ENCODE measurements around the gene TCF25. TPM values are rescaled to one million over a fixed set of nuclear protein-coding genes. Genes with fewer than 3 reads are reported as not detected.

Gene TCF25
- total RNA-seq, 1 experiment from 2014 or later = 345 TPM

DNA sequence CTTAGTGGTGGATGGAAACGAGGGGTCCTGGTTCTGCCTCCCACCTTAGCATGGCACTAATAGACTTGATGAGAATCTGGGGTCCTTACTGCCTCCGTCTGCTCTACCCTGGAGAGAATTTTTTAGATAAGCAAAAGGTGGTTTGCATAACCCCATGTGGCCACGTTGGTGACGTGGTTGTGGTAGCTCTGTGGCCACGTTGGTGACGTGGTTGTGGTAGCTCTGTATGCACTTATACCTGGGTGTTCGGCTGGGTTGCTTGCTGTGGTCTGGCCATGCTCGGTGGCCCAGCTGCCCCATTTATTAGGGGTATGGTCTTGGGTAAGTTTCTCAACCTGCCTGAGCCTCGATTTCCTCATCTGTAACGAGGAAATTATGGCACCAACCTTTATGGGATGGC is 32.1 kb upstream of the TCF25 start:
- H3K27ac ChIP-seq (ENCODE audit: low read depth, low read length) = no peak overlapping the region
- POLR2A ChIA-PET = no interaction called here
- H3K9me2 ChIP-seq (ENCODE audit: insufficient read depth) = no peaks in the 10 kb centered on the region
- CTCF ChIA-PET = no interaction called here
- no peaks in the 10 kb centered on the region for H3K79me2 ChIP-seq (ENCODE audit: insufficient read depth, low read length)
- H3K9ac ChIP-seq (ENCODE audit: low read length) = no peak overlapping the region
- H3K36me3 ChIP-seq (ENCODE audit: control insufficient read depth in 1 of 2, insufficient read depth in 2 of 2, low read length in 2 of 2) = no peaks in the 10 kb centered on the region; a peak in 1 of 4 replicates
- peaks cover 0 to 3% of the 10 kb centered on the region in 2 experiments; a peak in 1 of 4 replicates for H3K4me1 ChIP-seq (ENCODE audit: control insufficient read depth in 1 of 2, insufficient read depth in 2 of 2, low read length in 2 of 2)
- no peak overlapping the region for H3K4me3 ChIP-seq (replicated peaks in 1 of 2; ENCODE audit: low read depth in 1 of 2, low read length in 2 of 2)
- TF ChIP-seq SIN3A (IDR thresholded peaks at IDR 0.05; ENCODE audit: low read depth) (no peak), CBX3 (IDR thresholded peaks at IDR 0.05; ENCODE audit: low read depth) (no peak), SP1 (IDR thresholded peaks at IDR 0.05; ENCODE audit: low read depth) (no peak), TCF7L2 (IDR thresholded peaks at IDR 0.05; ENCODE audit: borderline replicate concordance, extremely low read depth, insufficient read depth, insufficient read length) (no peak), FOSL1 (IDR thresholded peaks at IDR 0.05; ENCODE audit: low read depth) (no peak), EZH2 (IDR thresholded peaks at IDR 0.05) (no peak), RAD21 (IDR thresholded peaks at IDR 0.05; ENCODE audit: low read depth) (no peak), ELF1 (IDR thresholded peaks at IDR 0.05; ENCODE audit: borderline replicate concordance, low read depth) (no peak), ZFX (IDR thresholded peaks at IDR 0.05) (no peak), SRF (IDR thresholded peaks at IDR 0.05; ENCODE audit: low read depth) (no peak), CEBPB (IDR thresholded peaks at IDR 0.05; ENCODE audit: low read depth) (no peak), JUND (IDR thresholded peaks at IDR 0.05) (no peak), POLR2A (IDR thresholded peaks at IDR 0.05; ENCODE audit: borderline replicate concordance, extremely low read depth, insufficient read depth, insufficient read length) (no peak), EZH2phosphoT487 (IDR thresholded peaks at IDR 0.05; ENCODE audit: borderline replicate concordance) (no peak), EGR1 (IDR thresholded peaks at IDR 0.05; ENCODE audit: low read depth) (no peak)
- TF ChIP-seq, protein P1, sequence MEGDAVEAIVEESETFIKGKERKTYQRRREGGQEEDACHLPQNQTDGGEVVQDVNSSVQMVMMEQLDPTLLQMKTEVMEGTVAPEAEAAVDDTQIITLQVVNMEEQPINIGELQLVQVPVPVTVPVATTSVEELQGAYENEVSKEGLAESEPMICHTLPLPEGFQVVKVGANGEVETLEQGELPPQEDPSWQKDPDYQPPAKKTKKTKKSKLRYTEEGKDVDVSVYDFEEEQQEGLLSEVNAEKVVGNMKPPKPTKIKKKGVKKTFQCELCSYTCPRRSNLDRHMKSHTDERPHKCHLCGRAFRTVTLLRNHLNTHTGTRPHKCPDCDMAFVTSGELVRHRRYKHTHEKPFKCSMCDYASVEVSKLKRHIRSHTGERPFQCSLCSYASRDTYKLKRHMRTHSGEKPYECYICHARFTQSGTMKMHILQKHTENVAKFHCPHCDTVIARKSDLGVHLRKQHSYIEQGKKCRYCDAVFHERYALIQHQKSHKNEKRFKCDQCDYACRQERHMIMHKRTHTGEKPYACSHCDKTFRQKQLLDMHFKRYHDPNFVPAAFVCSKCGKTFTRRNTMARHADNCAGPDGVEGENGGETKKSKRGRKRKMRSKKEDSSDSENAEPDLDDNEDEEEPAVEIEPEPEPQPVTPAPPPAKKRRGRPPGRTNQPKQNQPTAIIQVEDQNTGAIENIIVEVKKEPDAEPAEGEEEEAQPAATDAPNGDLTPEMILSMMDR (IDR thresholded peaks at IDR 0.05 in 2 of 3, conservative IDR thresholded peaks at IDR 0.05 in 1 of 3; ENCODE audit: borderline replicate concordance in 1 of 3, insufficient read depth in 1 of 3, low read depth in 2 of 3, low read length in 2 of 3) = no peak
- TF ChIP-seq, protein P2, sequence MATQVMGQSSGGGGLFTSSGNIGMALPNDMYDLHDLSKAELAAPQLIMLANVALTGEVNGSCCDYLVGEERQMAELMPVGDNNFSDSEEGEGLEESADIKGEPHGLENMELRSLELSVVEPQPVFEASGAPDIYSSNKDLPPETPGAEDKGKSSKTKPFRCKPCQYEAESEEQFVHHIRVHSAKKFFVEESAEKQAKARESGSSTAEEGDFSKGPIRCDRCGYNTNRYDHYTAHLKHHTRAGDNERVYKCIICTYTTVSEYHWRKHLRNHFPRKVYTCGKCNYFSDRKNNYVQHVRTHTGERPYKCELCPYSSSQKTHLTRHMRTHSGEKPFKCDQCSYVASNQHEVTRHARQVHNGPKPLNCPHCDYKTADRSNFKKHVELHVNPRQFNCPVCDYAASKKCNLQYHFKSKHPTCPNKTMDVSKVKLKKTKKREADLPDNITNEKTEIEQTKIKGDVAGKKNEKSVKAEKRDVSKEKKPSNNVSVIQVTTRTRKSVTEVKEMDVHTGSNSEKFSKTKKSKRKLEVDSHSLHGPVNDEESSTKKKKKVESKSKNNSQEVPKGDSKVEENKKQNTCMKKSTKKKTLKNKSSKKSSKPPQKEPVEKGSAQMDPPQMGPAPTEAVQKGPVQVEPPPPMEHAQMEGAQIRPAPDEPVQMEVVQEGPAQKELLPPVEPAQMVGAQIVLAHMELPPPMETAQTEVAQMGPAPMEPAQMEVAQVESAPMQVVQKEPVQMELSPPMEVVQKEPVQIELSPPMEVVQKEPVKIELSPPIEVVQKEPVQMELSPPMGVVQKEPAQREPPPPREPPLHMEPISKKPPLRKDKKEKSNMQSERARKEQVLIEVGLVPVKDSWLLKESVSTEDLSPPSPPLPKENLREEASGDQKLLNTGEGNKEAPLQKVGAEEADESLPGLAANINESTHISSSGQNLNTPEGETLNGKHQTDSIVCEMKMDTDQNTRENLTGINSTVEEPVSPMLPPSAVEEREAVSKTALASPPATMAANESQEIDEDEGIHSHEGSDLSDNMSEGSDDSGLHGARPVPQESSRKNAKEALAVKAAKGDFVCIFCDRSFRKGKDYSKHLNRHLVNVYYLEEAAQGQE (IDR thresholded peaks at IDR 0.05; ENCODE audit: low read depth) = no peak
- TF ChIP-seq, protein P3, sequence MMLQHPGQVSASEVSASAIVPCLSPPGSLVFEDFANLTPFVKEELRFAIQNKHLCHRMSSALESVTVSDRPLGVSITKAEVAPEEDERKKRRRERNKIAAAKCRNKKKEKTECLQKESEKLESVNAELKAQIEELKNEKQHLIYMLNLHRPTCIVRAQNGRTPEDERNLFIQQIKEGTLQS (IDR thresholded peaks at IDR 0.05) = no peak
- TF ChIP-seq, protein P4, sequence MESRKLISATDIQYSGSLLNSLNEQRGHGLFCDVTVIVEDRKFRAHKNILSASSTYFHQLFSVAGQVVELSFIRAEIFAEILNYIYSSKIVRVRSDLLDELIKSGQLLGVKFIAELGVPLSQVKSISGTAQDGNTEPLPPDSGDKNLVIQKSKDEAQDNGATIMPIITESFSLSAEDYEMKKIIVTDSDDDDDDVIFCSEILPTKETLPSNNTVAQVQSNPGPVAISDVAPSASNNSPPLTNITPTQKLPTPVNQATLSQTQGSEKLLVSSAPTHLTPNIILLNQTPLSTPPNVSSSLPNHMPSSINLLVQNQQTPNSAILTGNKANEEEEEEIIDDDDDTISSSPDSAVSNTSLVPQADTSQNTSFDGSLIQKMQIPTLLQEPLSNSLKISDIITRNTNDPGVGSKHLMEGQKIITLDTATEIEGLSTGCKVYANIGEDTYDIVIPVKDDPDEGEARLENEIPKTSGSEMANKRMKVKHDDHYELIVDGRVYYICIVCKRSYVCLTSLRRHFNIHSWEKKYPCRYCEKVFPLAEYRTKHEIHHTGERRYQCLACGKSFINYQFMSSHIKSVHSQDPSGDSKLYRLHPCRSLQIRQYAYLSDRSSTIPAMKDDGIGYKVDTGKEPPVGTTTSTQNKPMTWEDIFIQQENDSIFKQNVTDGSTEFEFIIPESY (IDR thresholded peaks at IDR 0.05; ENCODE audit: extremely low read depth, insufficient replicate concordance, low read length) = no peak
- TF ChIP-seq, protein P5, sequence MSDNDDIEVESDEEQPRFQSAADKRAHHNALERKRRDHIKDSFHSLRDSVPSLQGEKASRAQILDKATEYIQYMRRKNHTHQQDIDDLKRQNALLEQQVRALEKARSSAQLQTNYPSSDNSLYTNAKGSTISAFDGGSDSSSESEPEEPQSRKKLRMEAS (IDR thresholded peaks at IDR 0.05) = no peak
- no peaks in the 10 kb centered on the region for H4K20me1 ChIP-seq (ENCODE audit: insufficient read depth)
- DNase-seq (ENCODE audit: low read depth, low spot score) = no peak
- no peak overlapping the region for H2AFZ ChIP-seq (ENCODE audit: low read depth, low read length, poor library complexity, severe bottlenecking)
- intact Hi-C loops (cut with micrococcal nuclease) = no loop called here
- no peak overlapping the region for H3K4me2 ChIP-seq (ENCODE audit: low read length)
- no peak for ATAC-seq
- RAD21 ChIA-PET (ENCODE audit: low non-redundant PET in 1 of 2, low total read pairs in 2 of 2, uncharacterized antibody in 2 of 2, unreplicated experiment in 2 of 2) = no interaction called here
- H3K9me3 ChIP-seq (ENCODE audit: control insufficient read depth in 1 of 2, insufficient read depth in 1 of 2, low read depth in 1 of 2, low read length in 2 of 2) = no peaks in the 10 kb centered on the region
- H3K27me3 ChIP-seq (ENCODE audit: insufficient read depth, low read length) = no peaks in the 10 kb centered on the region
- no TSS peak for BruUV-seq (replicated peaks)

Measured in HCT116 (cell line).